NCI-H1092 (cell line): ENCODE results near the gene CHCT1.

Experiments
- DNase-seq: peaks from one replicate; lab custom pipeline; 2025; lab: John Stamatoyannopoulos, UW

Gene CHCT1

DNA sequence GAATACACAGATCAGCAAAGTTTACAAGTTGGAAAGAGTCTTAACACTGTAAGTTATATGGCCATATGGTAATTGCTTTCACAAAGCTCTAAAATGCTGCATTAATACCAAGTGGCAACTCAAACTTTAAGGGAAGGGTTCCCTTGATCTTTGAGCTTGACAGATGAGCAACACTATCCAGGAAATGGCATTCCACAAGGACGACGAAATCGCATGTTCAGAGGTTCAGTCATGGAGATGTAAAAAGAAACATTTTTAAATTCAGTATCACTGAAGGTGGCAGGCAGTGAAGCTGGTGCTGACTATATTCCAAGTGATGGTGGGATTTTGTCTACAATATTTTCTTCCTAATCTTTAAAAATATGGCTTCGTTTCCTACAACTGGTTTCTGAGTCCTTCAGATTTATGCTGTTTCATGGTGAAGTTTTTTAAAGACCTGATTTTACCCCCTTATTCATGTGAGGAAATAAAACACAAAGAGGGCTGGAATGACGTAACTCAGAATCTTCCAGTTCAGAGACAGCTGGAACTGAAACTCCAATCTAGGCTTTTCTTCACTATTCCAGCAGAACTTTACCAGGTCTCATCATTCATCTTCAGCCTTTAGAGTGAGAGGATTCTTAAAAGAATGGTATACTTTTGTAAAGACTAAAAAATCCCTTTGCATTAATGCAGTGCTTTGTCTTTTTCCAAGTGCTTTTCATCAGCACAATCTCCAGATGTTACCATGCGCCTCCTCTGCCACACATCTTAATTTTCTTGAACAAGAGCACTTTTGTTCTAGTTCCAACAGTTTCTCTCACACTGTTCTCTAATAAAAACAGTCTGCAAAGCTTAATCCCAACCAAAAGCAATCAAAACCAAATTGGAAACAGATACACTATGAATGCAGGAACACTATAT lies 20.2 kb downstream of the CHCT1 start:
- DNase-seq = no peak

DNA sequence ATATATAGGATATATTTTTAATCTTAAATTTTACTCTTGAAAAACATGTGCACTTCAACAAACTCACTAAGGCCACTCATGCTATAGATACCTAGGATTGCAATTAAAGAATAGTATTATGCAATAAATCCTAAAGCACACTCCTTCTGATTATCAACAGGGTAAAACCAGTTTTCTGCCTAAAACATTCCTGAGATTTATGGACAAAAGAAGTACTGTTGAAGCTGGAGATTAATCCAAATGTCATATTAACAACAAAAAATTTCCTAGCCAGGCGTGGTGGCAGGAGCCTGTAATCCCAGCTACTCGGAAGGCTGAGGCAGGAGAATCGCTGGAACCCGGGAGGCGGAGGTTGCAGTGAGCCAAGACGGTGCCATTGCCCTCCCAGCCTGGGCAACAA lies 21.4 kb downstream of the CHCT1 start:
- DNase-seq = no peak

DNA sequence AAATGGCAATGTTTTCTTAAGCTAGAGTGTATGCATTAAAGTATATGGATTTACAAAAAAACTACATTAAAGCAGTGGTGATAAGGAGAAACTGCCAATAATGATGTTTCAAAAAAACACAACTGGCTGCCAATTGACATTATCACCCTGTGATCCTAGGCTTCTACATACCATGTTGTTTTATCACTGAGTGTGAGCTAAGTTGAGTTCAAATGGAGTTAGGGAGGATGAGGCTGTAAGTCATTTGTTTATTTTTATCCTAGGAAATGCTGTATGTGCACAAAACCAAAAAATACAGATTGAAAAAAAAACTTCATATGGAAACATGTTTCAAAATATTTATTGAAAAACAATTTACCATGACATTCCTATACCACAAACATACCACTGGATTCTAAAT lies 22.9 kb downstream of the CHCT1 start:
- no peak for DNase-seq

DNA sequence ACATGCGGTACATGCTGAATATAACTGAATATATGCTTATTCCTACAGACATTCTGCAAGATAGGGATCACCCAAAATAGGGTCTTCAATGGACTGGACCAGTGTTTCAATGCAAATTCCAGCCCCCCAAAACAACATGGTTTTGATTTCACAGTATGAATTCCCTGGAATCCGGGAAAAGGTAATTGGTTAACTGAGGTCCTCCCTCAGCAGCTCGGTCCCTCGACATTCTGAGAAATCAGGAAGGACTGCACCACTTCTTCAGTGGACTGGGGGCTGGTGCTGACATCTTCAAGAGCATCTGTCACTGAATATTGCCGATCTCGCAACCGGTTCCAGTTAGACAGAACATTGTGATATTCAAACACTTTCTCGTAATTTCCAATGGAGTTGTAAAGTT lies 25.1 kb downstream of the CHCT1 start:
- no peak for DNase-seq

DNA sequence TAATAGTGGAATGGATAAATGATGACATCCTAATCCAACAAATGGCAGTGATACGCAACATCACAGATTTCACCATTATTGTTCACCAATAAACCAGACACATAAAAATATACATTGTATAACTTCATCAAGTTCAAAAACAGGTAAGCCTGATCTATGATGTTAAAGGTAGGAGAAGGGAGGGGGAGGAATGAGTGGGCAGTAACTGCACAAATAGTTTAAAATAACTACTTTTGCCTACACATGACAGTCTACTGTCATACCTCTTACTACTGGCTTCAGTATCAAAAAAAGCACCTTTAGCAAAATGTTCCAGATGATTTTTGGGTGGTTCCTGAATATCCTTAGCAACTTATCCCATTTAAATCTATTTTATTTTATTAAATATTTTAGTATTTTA lies 28.8 kb downstream of the CHCT1 start:
- DNase-seq = no peak

GRCh38 chr17:60451965-60452364 lies 29.7 kb downstream of the CHCT1 start:
- DNase-seq = no peak

DNA sequence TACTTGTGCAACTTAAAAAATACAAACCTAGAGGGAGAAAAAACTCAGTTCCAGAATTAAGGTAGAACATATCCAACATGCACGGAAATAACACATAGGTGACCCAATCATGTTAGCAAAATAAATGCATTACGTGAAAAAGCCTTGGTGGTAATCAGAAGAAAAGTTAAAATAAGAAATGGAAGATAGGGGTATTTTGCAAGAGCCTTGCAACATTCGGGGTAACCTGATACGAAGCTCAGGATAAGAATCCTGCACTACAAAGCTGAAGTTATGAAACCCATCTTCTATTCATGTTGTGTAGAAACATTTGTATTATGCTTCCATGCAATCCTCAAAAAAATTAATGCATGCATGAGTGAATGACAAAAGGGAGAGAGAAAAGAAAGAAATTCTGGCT lies 33.1 kb downstream of the CHCT1 start:
- no peak for DNase-seq

- no peak for DNase-seq
Observed at GRCh38 chr17:60457148-60457547, 34.9 kb downstream of the CHCT1 start.

GRCh38 chr17:60461584-60461983 lies 39.3 kb downstream of the CHCT1 start:
- no peak for DNase-seq

GRCh38 chr17:60463157-60463835 lies 41.0 kb downstream of the CHCT1 start:
- DNase-seq = no peak

DNA sequence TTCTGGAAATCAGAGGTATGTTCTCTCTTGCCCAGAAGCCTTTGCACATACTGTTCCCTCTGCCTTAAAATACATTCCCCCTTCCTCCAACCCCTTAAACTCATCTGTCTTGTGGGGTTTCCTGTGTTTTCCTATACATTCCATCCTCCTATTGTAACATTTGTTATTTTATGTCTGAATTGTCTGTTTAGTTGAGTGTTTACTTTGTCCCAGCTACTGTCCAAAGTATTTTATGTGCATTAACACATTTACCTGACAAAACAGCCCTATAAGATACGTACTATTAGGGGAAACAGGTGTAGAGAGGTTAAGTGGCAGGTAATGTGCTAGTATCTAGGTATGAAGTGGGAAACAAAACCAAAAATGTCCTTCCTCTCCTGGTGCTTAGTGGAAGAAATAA lies 42.1 kb downstream of the CHCT1 start:
- DNase-seq = no peak

GRCh38 chr17:60468371-60468770 lies 46.1 kb downstream of the CHCT1 start:
- no peak for DNase-seq

DNA sequence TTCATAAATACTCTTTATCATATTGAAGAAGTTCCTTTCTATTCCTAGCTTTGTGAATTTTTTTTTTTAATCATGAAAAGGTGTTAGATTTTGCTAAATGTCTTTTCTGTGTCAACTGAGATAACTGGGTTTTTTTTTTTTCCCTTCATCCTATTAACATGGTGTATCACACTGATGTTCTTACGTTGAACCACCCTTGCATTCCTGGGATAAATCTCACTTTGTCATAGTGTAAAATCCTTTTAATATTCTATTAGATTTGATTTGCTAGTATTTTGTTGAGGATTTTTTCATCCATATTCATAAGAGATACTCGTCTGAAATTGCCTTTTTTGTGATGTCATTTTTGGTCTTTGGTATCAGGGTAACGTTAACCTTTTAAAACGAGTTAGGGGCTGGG lies 49.2 kb downstream of the CHCT1 start:
- DNase-seq = no peak

DNA sequence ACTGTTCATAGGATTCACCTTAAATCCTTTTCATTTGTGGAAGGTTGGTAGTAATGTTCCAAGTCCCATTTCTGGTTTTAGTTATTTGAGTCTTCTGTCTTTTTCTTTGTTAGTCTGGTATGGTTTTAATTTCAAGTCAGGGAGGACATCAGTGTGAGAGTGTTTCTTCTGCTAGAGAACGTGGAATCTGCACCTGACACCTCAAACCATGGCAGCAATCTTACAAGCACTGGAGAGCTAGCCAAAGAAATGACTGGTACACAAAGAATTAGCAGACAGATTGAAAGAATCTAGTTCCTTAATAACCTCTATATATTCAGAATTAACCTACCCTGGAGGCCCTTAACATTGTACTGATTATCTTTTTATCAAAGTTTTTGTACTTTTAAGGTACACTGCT lies 50.2 kb downstream of the CHCT1 start:
- no peak for DNase-seq

DNA sequence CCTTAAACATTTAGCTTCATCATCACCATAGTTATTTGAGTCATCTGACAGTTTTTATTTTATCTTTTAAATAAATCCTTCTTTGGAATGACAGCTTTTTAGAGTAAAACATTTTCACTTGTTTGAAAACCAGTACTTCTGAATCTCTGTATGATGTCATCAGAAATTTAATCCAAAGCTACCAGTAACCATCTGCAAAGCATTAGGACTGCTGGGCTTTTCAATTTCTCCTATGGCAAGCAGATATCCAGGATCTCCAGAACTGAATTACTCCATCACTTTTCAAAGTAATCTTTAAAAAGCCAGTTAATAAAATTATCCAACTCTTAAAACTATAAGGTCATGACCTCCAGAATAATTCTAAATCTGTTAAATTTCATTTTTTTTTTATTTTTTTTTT lies 51.5 kb downstream of the CHCT1 start:
- no peak for DNase-seq
